HG02970 (cell line): ENCODE data around the gene GATA6.
"Not testable (repeated sequence)": the region's sequence is repeated elsewhere in the genome, so short reads cannot be mapped to it uniquely, and the experiment has no call there.

Source experiments
- ATAC-seq: cut with Tn5 transposase; IDR thresholded peaks from one replicate; pipeline ENCODE4 v1.9.1; 2021; ENCODE audit warnings: mild to moderate bottlenecking, moderate library complexity, moderate number of reproducible peaks; ENCODE audit not compliant: unreplicated experiment, low FRiP score

The GATA6 gene

GRCh38 chr18:22200611-22201225 lies 31.3 kb downstream of the GATA6 start:
- no peak for ATAC-seq

DNA sequence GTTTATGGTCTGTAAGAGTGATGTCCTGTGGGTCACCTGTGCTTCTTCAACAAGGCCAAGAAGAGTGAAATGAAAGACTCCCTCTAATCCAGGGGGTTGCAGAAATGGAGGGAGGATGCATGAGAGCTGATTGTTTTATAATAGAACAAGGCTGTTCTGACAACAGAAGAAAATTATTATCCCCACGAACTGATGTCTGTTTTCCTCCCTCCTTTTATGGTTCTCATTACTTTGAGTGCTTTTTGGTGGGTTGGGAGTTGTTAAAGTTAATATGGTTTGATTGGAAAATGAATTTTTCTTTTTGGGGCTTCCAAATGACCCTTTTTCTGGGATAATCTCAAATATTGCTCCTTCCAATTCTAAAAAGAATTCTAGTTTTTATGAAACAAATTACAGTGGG lies 33.6 kb downstream of the GATA6 start:
- no peak for ATAC-seq

- ATAC-seq: no peak
Measured at GRCh38 chr18:22203536-22204213, 34.3 kb downstream of the GATA6 start.

GRCh38 chr18:22204214-22204536 lies 34.8 kb downstream of the GATA6 start:
- ATAC-seq: no peak

DNA sequence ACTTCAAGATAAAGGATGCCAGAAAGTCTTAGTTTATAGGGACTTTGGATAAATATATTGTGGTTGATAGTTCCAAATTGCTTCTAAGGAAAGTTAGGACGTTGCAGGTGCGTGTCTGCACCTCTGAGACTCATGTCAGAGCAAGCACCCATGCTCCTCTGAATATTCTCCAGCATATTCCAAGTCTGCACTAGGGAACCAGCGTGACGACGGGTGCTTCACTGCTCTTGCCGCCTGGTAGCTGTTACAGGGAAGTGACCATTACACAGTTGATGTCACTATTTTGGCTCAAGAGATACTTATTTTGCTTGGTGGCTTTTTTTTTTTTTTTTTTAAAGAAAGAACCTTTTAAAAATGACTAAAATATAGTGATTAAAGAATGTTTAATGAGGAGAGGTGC lies 35.6 kb downstream of the GATA6 start:
- ATAC-seq: no peak

GRCh38 chr18:22207021-22207758 lies 37.8 kb downstream of the GATA6 start:
- no peak for ATAC-seq

DNA sequence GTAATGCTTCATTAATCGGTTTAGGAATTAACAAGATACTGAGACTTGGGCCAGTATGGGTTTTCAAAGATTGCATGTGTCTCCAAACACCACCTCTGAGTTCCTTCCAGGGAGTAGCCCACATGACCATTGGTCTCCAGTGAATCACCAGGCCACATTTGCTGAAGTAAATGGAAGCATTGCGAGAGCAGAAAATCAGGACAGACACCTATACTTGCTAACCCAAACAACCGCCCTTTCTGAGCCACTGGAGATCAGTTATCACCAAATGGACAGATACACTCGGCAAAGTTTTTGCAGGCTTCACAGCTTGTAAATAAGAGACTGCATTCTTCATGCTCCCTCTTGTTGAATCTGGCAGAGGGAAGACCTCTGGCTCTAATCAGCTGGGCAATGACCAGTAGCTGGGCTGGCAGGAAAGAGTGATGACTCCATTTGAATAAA lies 40.9 kb downstream of the GATA6 start:
- ATAC-seq: no peak

DNA sequence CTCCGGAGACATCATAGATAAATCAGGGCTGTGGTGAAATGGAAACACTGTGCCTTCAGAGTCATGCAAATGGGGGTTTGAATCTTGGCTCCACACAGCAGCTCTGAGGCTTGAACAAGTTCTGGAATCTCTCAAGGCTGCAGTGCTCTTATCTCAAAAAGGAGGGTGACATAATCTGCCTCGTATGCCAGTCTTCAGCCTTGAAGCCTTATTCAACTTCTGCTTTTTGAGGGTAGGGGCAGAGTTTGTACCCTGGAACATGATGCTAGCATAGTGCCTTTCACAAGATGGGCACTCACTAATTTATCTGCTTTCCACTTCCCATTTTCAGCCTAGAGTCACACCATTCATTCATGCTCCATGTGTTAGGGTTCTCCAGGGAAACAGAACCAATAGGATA lies 42.3 kb downstream of the GATA6 start:
- ATAC-seq: no peak

- ATAC-seq: no peak
Measured at GRCh38 chr18:22213333-22213973, 44.1 kb downstream of the GATA6 start.

DNA sequence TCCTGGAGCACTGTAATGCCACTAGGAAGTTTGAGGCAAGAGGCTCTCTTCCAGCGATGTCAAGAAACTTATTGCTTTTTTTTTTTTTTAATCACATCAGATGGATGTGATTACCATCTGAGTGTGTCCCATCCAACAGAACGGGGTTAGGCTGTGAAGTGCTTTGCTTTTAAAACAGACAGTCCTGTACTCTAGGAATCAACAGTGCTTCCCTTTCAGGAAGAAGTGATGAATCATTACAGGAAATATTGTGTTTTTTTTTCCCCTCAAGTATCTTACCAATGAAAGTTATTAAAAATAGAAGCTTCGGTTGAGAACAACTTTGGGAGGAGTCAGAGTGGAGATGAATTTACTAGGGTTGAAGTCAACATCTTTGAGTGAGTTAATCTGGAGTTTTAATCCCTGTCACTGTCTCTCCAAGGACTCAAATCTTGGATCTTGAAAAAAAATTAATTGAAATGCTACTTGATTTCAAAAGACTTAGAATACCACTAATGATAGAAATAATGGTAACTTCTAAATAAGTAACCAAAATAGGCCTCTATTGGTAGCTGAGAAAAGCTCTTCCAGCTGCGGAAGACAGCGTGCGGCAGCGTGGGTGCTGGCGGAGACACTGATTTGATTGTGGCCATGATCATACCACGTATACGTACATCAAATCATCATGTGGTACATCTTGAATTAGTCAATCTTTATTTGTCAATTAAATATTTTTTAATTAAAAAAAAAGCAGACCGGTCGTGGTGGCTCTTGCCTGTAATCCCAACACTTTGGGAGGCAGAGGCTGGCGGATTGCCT lies 45.5 kb downstream of the GATA6 start:
- ATAC-seq: no peak

DNA sequence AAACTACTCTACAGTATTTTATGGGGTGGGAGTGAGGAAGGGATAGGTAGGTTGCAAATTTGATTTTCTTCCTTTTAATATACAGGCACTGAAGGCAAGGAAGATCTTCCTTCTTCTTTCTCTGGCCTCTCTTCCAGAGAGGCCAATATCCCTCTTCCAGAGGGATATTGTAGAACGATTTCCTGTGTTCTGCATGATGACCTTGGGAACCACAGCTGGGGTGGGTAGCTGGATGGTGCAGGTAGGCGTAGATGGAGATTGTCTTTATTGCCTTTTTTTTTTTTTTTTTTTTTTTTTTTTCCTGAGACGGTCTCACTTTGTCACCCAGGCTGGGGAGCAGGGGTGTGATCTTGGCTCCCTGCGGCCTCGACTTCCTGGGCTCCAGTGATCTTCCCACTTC lies 49.4 kb downstream of the GATA6 start:
- no peak for ATAC-seq

DNA sequence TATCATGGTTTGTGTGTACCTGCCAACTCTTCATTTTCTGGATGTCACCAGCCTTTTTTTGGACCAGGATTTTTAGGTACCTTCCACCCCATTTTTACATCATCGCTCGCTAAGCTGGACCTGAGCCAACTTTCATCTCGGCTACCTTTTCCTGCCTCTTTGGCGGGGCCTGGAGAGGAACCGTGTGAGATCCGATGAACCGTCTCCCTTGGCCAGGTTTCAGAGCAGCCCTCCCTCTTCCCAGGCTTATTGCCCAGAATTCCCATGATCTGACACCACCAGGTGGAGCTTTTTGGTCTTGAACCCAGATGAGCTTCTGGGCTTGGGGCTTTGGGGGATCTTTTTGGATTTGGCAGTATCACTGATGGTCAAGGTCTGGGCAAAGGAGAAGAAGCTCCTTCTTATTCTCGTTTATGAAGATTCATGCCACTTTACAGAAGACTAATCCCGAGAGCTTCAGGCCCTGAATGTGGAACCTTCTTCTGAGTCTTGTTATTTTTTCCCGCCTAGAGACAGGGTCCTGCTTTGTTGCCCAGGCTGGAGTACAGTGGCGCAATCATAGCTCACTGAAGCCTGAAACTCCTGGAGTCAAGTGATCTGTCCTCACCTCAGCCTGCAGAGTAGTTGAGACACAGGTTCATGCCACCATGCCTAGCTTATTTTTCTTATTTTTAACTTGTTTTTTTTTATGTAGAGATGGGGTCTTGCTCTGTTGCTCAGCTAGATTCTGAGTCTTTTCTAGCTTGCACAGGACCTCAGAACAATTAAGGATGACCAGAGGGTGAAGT lies 50.4 kb downstream of the GATA6 start:
- no peak for ATAC-seq

GRCh38 chr18:22220585-22220984 lies 51.2 kb downstream of the GATA6 start:
- ATAC-seq: not testable (repeated sequence)

DNA sequence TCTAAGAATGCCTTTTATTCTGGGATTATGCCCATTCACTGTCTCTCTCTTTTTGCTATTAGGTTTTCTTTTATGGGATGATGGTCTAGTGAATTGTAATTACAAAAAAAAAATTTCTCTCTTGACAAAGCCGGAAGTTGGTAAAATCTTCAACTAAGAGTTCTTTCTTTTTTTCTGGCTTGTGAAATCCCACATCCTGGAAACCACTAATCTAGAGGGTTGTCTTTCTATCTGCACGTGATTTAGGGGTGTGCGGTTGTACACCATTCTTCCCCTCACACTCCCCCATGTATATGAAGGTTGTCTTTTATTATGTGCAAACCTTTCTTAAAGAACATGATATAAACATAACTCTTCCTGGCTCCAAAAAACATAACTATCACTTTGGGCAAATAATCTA lies 52.0 kb downstream of the GATA6 start:
- ATAC-seq: no peak

DNA sequence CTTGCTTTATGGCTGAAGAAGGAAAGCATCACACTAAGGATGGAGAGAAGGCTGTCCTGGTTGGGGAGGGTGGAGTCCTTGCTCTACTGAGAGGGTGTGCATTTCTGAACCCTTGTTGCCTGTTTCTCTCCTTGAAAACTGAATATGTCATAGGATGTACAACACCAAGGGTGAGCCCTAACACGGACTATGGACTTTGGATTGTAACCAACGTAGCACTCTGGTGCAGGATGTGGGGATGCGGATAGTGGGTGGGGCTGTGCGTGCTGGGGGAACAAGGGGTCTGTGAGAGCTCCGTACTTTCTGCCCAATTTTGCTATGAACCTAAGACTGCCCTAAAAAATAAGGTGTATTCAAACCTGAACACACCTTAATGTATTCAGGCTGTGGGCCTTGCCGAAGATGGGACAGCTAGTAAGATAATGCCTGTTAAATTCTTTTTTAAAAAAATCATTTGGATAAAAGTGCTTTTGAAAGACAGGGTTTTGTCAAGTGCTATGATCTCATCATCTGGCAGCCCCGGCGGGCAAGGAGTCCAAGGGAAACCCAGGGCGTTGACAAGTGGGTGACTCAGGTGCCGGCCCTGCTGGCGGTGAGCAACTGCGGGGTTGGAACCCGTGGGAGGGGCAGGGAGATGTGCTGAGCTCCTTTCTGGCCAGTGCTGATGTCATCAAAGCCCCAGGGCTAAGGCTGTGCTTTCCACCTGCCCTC lies 54.0 kb downstream of the GATA6 start:
- no peak for ATAC-seq

GRCh38 chr18:22223965-22224322 lies 54.6 kb downstream of the GATA6 start:
- no peak for ATAC-seq

DNA sequence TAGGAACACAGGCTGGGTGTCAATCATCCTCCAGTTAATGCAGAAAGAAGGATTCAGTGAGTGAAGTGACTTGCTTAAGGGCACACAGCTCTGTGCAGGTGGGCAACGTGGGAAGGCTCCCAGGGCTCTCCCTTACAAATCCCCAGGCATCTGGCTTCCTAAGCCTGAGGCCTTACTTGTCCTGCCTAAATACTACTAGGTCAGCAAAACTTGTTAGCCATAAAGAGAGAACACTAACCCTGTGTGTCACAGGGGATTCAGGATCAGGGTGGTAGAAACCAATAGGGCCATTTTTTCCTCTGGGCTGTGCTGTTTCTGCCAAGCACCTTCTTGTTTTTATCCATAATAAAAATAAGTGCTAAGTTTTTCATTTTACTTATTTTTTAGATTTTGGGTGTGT lies 55.0 kb downstream of the GATA6 start:
- no peak for ATAC-seq

DNA sequence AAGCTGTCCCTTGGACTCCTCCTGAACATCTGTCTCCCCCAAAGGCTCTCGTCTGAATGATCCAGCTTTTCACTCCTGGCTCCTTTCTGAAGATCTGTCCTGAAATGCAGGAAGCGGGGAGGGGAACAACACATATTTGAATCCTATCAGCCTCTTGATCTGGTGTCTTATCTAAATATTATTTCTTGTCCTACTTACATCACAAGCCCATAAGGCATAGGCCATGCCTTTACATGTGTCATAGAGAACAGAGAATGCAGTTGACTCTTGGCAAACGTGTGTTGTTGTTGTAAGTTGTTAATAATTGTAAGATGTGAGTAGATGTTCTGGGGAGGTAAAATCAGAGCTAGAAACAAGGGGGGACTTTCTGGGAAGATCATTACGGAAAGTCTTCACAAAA lies 57.4 kb downstream of the GATA6 start:
- ATAC-seq: no peak

DNA sequence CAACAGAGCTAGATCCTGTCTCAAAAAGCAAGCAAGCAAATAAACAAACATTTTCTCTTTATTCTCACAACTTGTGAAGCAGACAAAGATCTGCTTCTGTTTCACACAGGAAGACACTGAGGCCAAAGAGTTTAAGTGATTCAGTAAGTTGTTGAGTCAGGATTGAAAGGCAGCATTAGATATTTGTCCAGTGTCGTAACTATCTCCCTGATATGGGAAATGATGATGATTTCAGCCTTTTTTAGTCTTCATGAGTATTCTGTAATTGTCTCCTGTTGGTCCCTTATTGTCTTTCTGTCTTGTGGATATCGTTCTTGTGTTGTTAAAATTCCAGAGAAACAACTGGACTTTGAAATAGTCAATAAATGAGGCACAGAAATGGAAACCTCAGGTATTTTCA lies 59.6 kb downstream of the GATA6 start:
- no peak for ATAC-seq
